Measurements from ENCODE around the gene IL10RA. TPM values are rescaled to one million over a fixed set of nuclear protein-coding genes. Genes with fewer than 3 reads are reported as not detected.
A peak's percentile ranks its signal among the peaks of the same experiment; 100 is the strongest.
"Not testable (repeated sequence)": the region's sequence is repeated elsewhere in the genome, so short reads cannot be mapped to it uniquely, and the experiment has no call there.

Gene IL10RA
- total RNA-seq (2014; rRNA removed; shearing (Covaris generic)): 0.07 TPM in 1 of 2 replicates, not detected in the other

DNA sequence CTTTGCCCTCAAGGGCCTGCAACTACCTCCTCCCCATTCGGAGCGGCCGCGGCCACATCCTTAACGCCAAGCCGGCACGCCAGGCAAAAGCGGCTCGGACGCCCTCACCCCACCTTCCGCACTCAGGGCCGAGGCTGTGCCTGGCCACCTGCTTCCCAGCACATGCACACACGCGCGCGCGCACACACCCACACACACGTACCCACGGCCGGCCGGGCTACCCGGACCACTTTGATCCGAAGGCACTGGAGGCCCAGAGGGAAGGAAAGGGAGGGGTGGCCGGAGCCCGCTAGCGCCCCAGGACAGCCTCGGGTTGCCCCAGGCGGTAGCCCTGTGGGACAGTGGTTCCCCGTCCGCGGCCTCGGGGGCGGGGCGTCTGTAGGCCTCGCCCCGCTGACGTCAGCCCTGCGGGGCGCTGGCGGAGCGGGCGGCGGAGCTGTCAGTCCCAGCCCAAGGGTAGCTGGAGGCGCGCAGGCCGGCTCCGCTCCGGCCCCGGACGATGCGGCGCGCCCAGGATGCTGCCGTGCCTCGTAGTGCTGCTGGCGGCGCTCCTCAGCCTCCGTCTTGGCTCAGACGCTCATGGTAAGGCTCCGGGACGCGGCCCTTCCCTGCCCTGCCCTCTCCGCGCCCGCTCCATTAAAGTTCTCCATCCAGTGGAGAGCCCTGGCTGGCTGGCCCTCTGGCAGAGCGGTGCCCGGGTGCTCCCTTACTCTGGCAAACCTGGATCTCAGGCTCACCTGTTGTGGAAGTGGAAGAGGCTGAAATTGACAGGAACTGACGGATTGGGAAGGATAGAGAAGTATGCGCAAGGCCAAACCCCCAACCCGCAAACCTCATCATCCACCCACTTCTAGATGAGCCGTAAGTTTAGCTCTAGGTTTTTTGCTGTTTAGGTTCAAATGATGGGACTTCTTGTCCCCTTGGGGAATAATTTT, at the start of gene IL10RA:
Gene IL10RA, plus strand, starts transcription at position 442 of the 935 bp plus-strand sequence. Its CDS starts 74 bp downstream, at position 516.
- no peak for DNase-seq (ENCODE audit: low read depth)

- DNase-seq (ENCODE audit: low read depth): no peak
Observed at GRCh38 chr11:117936973-117937372, 49.2 kb upstream of the IL10RA start.

DNA sequence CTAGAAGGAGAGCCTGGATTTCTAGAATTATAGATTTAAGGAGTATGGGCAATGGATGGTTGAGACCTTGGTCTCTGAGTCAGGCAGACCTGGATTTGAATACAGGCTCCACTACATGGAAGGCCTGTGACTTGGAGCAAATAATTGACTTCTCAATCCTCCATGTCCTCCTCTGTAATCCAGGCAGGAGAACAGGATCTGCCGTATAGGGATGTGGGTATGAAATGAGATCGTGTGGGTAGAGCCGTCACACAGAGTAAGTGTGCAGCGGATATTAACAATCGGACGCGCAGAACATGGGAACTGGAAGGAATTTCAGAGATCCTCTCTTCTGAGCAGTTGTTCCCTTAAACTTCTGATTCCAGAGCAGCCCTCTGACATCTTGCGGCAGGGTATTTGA, 45.5 kb upstream of the IL10RA start:
- no peak for DNase-seq (ENCODE audit: low read depth)

DNA sequence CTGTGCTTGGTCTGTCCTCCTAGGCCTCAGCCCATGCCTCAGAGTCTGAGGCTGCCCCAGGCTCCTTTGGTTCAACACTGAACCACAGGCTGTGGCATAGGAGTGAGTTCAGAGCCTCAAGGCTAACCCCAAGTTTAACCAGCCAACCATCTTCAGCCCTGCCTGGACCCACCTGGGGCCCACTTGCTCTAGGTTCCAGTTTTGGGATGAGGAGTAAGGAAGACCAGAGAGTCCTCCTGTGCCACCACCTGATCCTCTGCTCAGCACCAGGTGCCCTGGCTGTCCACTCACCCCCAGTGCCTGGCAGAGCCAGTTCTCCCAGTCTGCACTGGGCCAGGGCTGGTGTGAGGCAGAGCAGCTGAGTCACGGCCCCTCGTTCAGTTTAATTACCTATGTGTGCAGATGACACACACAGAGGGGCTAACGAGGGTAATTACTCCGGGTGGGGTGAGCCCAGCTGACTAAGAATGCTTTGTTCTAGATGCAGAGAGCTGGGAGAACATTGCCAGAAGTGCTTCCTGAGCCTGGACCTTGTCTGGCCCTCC, 45.0 kb upstream of the IL10RA start:
- DNase-seq (ENCODE audit: low read depth): peak; percentile 36

DNA sequence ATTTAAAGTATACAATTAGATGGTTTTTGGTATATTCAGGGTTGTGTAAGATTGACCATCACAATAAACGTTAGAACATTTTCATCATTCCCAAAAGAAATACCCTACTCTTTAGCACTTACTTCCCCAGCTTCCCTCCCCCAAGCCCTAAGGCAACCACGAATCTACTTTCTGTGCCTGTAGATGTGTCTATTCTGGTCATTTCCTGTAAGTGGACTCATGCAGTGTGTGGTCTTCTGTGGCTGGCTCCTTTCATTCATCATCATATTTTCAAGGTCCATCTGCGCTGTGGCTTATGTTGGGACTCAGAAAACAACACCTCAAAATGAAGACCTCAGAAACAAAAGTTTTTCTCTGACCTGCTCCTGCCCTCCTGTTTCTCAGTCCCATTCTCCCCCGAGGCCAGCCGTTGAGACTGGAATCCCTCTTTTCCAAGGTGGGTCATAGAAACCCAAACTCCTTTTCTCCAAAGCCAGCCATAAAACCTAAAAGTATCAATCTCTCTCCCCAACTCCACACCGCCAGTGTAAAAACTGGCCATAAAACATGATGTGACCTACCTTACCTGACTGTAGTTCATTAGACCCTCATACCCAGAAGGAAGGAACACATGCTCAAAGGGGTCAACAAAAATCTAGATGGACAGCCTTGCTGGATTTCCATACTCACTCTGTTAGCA, 44.1 kb upstream of the IL10RA start:
- DNase-seq (ENCODE audit: low read depth): peak; percentile 14

DNA sequence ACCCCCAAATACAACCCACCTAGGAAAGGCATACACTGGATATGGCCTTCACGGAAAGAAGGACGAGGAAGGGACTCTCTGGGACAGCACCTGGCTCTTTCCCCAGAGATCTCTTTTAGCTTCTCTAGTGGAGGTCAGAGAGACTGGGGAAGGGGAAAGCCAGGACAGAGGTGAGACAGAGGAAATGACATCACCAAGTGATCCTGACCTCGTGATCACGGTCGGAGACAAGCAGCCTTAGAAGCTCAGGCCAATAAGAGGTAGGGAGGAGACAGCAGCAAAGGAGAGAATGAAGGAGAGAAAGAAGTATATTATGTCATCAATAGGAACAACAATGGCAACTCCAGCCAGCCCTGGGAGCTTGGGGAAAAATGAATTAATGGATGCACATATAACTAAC, 41.6 kb upstream of the IL10RA start:
- no peak for DNase-seq (ENCODE audit: low read depth)

DNA sequence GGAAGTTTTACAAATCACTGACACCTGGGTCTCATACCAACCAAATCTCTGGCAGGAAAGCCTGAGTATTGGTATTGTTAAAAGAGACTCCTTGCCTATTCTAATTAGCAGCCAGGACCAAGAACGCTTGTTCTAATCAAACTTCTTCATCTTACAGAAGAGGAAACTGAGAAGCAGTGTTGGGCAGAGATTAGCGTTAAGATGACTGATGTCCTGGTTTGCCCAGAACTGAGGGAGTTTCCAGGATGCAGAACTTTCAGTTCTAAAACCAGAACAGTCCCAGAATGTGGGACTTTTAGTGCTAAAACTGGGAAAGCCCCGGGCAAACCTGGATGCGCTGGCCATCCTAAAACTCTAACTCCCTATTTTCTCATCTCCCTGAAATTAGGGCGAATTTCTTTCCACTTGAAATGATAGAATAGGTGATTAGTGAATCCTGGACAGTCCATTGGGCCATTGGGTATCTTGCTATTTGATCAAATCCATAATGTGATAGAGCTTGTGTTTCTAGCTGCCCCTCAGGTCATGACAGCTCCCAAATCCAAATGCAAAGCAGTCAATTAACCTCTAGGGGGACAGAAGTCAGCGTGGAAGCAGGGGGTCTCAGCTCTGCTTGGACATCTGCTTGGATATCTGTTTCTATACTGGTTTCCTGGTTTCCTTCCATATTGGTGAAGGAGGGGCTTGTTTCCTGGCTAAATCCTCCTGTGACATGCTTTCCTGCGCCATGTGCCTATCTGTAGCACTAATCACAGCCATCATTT, 41.0 kb upstream of the IL10RA start:
- DNase-seq (ENCODE audit: low read depth): no peak

DNA sequence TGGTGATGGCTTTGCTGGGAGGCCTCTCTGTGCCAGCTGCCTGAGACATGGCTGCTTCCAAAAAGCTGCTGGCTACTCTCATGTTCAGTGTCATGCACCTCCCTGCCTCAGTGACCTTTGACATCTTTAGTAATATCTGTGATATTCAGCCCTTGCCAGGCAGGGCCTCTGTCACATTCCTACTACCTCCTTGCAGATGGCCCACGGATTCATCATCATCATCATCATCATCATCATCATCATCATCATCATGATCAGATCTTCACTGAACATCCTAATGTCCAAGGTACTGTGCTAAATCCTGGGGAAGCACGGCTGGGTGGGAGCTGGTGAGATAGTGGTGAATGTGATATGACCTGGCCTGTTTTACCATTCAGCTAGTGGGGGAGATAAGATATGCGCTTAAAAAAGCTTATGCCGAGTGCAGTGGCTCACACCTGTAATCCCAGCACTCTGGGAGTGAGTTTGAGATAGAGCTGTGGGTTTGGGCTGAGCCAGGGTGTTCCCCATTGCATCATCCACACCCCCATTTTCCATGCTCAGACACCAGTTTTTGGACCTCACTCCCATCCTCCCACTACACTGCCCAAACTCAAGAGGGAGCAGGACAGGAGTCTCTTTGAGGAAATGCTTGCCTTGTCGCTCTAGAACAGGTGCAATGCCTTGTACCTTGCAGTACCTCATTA, 39.9 kb upstream of the IL10RA start:
- DNase-seq (ENCODE audit: low read depth): no peak

DNA sequence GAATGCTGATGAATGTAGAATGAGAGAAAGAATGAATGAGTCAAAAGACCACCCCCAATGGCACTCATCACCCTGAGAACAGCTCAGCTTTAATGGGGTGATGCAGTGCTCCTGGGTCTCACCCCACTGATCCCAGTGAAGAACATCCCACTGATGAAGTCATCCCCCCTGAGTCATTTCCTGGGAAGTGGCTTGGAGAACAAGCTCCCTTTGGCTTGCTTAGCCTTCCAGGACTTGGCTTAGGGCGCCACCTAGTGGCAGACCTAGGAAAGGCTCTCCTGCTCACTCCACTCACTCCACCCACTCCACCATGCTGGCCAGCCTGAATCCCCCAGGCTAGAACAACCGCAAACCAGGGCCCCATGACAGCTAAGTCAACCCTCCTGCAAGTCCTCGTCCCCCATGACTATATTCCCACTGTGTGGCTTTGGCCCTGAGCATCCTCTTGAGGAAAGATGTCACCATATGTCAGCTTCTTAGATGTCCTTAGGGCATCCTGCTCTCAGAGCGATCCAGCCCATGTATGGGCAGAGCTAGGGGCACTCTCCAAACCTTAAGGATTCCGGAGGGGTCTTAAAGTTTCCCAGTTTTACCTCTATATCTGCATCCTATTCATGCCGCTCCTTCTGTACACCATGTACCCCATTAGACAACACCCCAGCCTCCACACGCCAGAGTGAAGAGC, 39.2 kb upstream of the IL10RA start:
- DNase-seq (ENCODE audit: low read depth): peak; percentile 91

GRCh38 chr11:117947751-117948150, 38.4 kb upstream of the IL10RA start:
- not testable (repeated sequence) for DNase-seq (ENCODE audit: low read depth)

GRCh38 chr11:117948466-117948865, 37.7 kb upstream of the IL10RA start:
- DNase-seq (ENCODE audit: low read depth): not testable (repeated sequence)

GRCh38 chr11:117949062-117949461, 37.1 kb upstream of the IL10RA start:
- no peak for DNase-seq (ENCODE audit: low read depth)

DNA sequence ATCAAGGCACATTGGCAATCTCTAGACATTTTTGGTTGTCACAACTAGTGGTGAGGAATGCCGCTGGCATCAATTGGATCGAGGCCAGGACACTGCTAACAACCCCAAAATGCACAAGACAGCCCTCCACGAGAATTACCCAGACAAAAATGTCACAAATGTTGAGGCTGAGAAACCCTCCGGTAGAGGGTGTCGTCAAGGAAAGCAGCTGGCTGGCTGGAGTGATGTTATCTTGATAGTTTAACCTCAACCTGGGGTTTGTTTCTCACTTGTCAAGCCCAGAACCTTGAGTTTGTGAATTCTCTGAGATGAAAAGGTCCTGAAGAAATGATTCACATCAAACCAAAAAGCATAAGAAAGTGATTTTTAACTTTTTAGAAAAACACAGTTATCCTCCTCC, 35.9 kb upstream of the IL10RA start:
- peak; percentile 13 for DNase-seq (ENCODE audit: low read depth)

DNA sequence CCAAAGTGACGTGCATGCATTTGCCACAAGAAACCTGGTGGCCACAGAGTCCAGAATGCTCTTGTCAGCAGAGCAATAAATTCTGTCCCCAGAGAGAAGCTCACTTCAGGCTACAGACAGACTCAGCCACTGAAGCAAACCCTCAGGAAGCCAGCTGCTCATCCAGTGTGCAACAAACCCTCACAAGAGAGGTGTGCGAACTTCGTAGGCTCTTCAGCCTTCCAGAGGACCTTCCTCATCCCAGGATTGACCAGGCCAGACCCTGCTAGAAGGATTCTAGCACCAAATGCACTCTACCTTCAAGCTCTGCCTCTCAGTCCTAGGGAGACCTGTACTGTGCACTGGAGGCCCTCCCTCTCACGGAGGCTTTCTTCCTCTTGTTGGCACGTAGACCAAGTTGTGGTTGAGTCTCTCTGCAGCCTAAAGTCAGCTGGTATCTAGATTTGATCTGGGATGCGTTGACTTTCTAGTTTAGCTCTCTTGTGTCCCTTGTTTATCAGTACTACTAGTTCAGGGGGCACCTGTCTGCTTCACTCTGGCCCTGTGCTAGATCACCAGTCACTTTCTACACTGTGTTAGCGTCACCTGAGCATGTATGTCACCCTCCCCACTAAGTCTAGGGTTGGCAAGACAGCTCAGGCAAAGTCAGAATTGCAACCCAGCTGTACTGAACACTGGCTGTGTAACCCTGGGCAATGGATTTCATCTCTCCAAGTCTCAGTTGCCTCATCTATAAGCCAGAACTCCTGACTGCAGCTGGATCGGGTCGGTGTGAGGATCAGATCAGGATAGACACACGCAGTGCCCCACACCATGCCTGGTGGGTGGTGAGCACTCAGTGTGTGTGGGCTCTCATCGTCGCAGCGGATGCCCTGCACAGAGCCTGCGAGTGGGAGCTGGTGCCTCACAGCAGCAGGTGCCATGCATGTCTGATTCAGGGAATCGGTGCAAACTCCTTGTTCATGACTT, 34.9 kb upstream of the IL10RA start:
- DNase-seq (ENCODE audit: low read depth): no peak

DNA sequence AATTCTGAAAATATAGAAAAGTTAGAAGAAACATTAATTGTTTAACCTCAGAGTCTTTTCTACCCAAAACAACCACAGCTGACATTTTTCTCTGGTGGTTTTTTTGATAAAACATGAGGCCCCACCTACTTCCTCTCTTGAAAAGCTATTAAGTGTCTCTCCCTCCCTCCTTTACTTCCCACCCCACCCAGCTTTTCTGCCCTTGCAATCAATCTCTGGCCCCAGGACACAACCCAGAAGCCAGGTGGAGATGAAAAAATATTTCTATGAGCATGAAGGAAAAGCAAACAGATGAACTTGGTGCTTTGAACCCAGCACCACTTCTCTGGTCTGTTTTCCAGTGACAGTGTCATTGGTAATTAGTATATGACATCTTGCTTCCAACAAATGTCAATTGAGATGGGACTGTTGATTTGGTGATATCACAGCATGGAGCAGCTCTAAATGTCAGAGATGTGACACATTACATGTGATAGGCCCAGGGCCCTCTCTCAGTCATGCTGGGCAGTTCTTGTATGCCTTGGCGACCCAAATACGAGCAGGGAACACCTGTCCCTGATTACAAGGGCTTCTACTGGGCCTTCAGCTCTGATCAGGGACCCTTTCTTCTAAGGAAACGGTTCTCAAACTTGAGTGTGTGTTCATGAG, 33.0 kb upstream of the IL10RA start:
- no peak for DNase-seq (ENCODE audit: low read depth)

- no peak for DNase-seq (ENCODE audit: low read depth)
Observed at GRCh38 chr11:117958949-117959348, 27.2 kb upstream of the IL10RA start.

- DNase-seq (ENCODE audit: low read depth): no peak
Observed at GRCh38 chr11:117959438-117960149, 26.6 kb upstream of the IL10RA start.

DNA sequence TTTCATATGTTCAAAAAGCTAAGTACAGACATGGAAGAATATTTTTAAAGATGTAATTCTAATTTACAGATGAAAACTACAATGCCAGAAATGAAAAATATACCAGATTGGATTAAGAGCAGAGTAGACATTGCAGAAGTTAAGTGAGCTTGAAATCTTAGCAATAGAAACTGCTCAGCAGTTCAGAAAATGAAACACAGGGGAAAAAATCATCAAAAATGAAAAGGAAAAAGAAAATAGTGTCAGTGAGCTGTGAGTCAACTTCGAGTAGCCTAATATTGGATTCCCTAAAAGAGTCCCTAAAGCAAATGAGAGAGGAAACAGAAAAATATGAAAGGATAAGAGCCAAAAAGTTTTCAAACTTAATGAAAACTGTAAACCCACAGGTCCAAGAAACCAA, 25.8 kb upstream of the IL10RA start:
- DNase-seq (ENCODE audit: low read depth): no peak
